Measurements from ENCODE around the gene SPRING1.

DNA sequence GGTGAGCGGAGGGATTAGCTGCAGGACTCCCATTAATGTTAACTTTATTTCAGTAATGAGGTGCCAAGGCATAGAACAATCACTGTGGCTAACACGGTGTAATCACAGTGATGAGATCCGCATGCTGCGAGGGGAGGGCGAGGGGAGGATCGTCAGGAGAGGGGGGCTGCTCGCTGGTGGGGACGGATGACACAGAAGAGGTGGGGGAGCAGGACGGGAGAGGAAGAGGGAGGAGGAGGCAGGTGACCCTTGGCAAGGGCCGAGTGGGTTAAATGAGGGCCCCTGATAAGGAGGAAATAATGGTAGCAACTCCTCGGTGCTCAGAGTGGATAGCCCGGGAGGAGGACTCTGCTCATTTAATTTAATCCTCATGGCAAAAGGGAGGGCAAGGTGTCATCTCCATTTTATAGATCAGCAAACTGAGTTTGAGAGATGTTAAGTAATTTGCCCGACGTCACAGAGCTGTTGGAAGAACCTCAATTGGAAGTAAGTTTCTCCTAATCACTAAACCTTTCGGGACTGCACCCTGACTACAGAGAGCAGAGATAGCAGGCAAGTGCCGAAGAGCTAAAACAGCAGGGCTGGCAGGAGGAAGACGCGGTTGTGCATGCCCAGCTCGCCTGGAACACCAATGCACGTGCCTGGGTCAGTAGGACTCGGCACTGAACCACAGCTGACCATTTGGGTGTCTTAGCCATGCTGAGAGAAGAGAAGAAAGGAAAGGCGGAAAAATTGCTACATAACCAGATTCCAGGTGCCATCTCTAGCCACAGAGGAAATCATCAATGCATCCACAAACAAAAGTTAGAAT is 43.0 kb downstream of the SPRING1 start:
- TF ChIP-seq, protein P1, sequence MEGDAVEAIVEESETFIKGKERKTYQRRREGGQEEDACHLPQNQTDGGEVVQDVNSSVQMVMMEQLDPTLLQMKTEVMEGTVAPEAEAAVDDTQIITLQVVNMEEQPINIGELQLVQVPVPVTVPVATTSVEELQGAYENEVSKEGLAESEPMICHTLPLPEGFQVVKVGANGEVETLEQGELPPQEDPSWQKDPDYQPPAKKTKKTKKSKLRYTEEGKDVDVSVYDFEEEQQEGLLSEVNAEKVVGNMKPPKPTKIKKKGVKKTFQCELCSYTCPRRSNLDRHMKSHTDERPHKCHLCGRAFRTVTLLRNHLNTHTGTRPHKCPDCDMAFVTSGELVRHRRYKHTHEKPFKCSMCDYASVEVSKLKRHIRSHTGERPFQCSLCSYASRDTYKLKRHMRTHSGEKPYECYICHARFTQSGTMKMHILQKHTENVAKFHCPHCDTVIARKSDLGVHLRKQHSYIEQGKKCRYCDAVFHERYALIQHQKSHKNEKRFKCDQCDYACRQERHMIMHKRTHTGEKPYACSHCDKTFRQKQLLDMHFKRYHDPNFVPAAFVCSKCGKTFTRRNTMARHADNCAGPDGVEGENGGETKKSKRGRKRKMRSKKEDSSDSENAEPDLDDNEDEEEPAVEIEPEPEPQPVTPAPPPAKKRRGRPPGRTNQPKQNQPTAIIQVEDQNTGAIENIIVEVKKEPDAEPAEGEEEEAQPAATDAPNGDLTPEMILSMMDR (IDR thresholded peaks at IDR 0.05): no peak
- TF ChIP-seq POLR2A (IDR thresholded peaks at IDR 0.05): no peak
